ENCODE results near the gene FAM120B.

FAM120B gene

GRCh38 chr6:170296423-170296745, 10.2 kb upstream of the FAM120B start:
- TF ChIP-seq, protein P1, sequence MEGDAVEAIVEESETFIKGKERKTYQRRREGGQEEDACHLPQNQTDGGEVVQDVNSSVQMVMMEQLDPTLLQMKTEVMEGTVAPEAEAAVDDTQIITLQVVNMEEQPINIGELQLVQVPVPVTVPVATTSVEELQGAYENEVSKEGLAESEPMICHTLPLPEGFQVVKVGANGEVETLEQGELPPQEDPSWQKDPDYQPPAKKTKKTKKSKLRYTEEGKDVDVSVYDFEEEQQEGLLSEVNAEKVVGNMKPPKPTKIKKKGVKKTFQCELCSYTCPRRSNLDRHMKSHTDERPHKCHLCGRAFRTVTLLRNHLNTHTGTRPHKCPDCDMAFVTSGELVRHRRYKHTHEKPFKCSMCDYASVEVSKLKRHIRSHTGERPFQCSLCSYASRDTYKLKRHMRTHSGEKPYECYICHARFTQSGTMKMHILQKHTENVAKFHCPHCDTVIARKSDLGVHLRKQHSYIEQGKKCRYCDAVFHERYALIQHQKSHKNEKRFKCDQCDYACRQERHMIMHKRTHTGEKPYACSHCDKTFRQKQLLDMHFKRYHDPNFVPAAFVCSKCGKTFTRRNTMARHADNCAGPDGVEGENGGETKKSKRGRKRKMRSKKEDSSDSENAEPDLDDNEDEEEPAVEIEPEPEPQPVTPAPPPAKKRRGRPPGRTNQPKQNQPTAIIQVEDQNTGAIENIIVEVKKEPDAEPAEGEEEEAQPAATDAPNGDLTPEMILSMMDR (IDR thresholded peaks at IDR 0.05; ENCODE audit: insufficient read depth, low read length, missing control alignments) = no peak
- POLR2A ChIA-PET = no interaction called here
- CTCF ChIA-PET = no interaction called here
- DNase-seq (ENCODE audit: low read depth, low spot score) = no peak
- no peak overlapping the region for H3K4me3 ChIP-seq (ENCODE audit: low read depth, low read length)

GRCh38 chr6:170296746-170297575, 9.6 kb upstream of the FAM120B start:
- no peak overlapping the region for H3K4me3 ChIP-seq (ENCODE audit: low read depth, low read length)
- ChIA-PET POLR2A (no interaction called here), CTCF (interaction anchor here (1.1 kb wide), 1 partner anchor 232 kb away, joined by 4 read pairs; no protein-coding TSS in a partner anchor)
- DNase-seq (ENCODE audit: low read depth, low spot score) = no peak
- TF ChIP-seq, protein P1 (IDR thresholded peaks at IDR 0.05; ENCODE audit: insufficient read depth, low read length, missing control alignments) = no peak

GRCh38 chr6:170297576-170298330, 8.8 kb upstream of the FAM120B start:
- DNase-seq (ENCODE audit: low read depth, low spot score) = no peak
- H3K4me3 ChIP-seq (ENCODE audit: low read depth, low read length) = no peak overlapping the region
- CTCF ChIA-PET = interaction anchor here (1.1 kb wide), 1 partner anchor 231 kb away, joined by 4 read pairs; no protein-coding TSS in a partner anchor
- TF ChIP-seq, protein P1 (IDR thresholded peaks at IDR 0.05; ENCODE audit: insufficient read depth, low read length, missing control alignments) = no peak
- POLR2A ChIA-PET = no interaction called here

GRCh38 chr6:170298688-170299087, 7.9 kb upstream of the FAM120B start:
- no peak for DNase-seq (ENCODE audit: low read depth, low spot score)
- CTCF ChIA-PET = no interaction called here
- TF ChIP-seq, protein P1 (IDR thresholded peaks at IDR 0.05; ENCODE audit: insufficient read depth, low read length, missing control alignments) = no peak
- no peak overlapping the region for H3K4me3 ChIP-seq (ENCODE audit: low read depth, low read length)
- POLR2A ChIA-PET = no interaction called here

DNA sequence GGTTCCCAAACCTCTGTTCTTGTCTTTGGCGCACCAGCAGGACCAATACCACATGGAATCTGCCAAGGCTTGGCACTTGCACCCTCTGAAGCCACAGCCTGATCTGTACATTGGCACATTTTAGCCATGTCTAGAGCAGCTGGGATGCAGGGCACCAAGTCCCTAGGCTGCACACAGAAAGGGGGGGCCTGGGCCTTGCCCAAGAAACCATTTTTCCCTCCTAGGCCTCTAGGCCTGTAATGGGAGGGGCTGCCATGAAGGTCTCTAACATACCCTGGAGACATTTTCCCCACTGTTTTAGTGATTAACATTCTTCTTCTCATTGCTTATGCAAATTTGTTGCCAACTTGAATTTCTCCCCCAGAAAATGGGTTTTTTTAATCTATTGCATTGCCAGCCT, 5.4 kb upstream of the FAM120B start:
- H3K4me3 ChIP-seq (ENCODE audit: low read depth, low read length) = no peak overlapping the region
- DNase-seq (ENCODE audit: low read depth, low spot score) = no peak
- TF ChIP-seq, protein P1 (IDR thresholded peaks at IDR 0.05; ENCODE audit: insufficient read depth, low read length, missing control alignments) = no peak
- CTCF ChIA-PET = no interaction called here
- POLR2A ChIA-PET = no interaction called here

DNA sequence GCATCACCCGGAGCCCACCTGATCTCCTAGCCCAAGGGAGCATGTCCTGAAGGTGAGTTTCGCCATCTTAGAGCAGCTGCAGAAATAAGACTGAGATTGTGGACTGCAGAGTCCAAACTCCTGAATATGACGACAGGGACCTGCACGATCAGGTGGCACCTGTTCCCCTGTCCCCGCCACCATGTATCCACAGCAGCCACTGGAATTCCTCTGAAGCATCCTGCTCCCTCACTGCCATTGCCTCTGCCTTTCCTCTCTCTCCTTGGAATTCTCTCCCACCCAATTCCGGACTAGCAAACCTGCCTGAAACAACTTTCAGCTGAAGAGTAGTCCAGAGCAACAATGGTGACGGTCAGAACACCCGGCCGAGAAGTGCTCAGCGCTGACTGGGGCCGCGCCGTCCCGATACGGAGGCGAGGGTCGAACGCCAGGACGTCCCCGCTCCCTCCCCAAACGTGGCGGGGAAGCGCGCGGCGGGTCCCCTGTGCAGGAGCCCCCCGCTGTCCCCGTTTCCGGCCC, 694 bp upstream of the FAM120B start:
- ChIA-PET CTCF (interaction anchor here (0.8 to 1.4 kb wide), 2 partner anchors 11 to 211 kb away, joined by 4 read pairs; no protein-coding TSS in a partner anchor), POLR2A (interaction anchor here (0.9 to 1.0 kb wide), 2 partner anchors 12 to 132 kb away, joined by 3 to 4 read pairs; no protein-coding TSS in a partner anchor)
- TF ChIP-seq, protein P1 (IDR thresholded peaks at IDR 0.05; ENCODE audit: insufficient read depth, low read length, missing control alignments) = no peak
- DNase-seq (ENCODE audit: low read depth, low spot score) = no peak
- peak overlapping the region; percentile 99 for H3K4me3 ChIP-seq (ENCODE audit: low read depth, low read length)
